Aorta (tissue), 5 donors: ENCODE measurements around the gene C2CD2. TPM values are rescaled to one million over a fixed set of nuclear protein-coding genes. Genes with fewer than 3 reads are reported as not detected.

Source experiments
- ATAC-seq: fragments of 200-7000 bp; cut with Tn5 transposase; one replicate; pipeline ENCODE4 v1.9.1; 2022; ENCODE audit warnings: moderate library complexity; ENCODE audit not compliant: low FRiP score
- DNase-seq, 2 donors: peaks; one replicate each; pipeline ENCODE4 v3.0.0-alpha.2; 2020
- H3K27ac ChIP-seq, 2 donors: one replicate each; pipeline ENCODE4 v1.5.1; 2013; ENCODE audit warnings: low read length in 2 of 2, mild to moderate bottlenecking in 2 of 2, moderate library complexity in 2 of 2, control low read depth in 1 of 2, inconsistent platforms in 1 of 2, low read depth in 1 of 2
- H3K27me3 ChIP-seq, 2 donors: one replicate each; pipeline ENCODE4 v1.6.1; 2013; ENCODE audit warnings: control low read depth in 1 of 2, low read length in 1 of 2, mild to moderate bottlenecking in 1 of 2, moderate library complexity in 1 of 2; ENCODE audit not compliant: insufficient read depth in 2 of 2, control insufficient read depth in 1 of 2
- H3K36me3 ChIP-seq, 2 donors: one replicate each; pipeline ENCODE4 v1.6.1; 2013; ENCODE audit warnings: control low read depth in 1 of 2, low read length in 1 of 2, mild to moderate bottlenecking in 1 of 2; ENCODE audit not compliant: insufficient read depth in 2 of 2, control insufficient read depth in 1 of 2
- H3K4me1 ChIP-seq, 2 donors: one replicate each; pipeline ENCODE4 v1.6.1; 2013; ENCODE audit warnings: low read length in 2 of 2, control low read depth in 1 of 2, mild to moderate bottlenecking in 1 of 2, moderate library complexity in 1 of 2; ENCODE audit not compliant: insufficient read depth in 2 of 2, control insufficient read depth in 1 of 2
- H3K4me3 ChIP-seq, 2 donors: one replicate each; pipeline ENCODE4 v1.5.1; 2013; ENCODE audit warnings: low read length in 2 of 2, control low read depth in 1 of 2, mild to moderate bottlenecking in 1 of 2
- H3K9me3 ChIP-seq: one replicate; pipeline ENCODE4 v1.6.1; 2013; ENCODE audit warnings: mild to moderate bottlenecking, low read length; ENCODE audit not compliant: control insufficient read depth
- WGBS, 2 donors: extraction: QIAGEN DNeasy Blood & Tissue Kit; methylation state at CpG; one replicate each; pipeline ENCODE4 v1.1.7; 2013; 5-methylcytosine and 5-hydroxymethylcytosine counted together
- intact Hi-C, 2 donors: fragments of 100-400 bp; cut with DNase I; formaldehyde crosslinking; loops; one replicate each; pipeline versions ENCODE4 v1.14.2 to v1.15.0; 2022
- polyA plus RNA-seq, 2 donors: library from polyadenylated mRNA; stranded (reverse); fragments of 200-250 nt; gene quantifications; one replicate each; pipeline ENCODE4 v1.2.3, GENCODE V29; 2013
- total RNA-seq, 2 donors: library from RNA; stranded (reverse); fragmentation: NEBNext Ultra II Directional; extraction: Animal tissue kit (Norgen Biotek cat#: 25700); gene quantifications; one replicate each; pipeline ENCODE4 v1.2.1, GENCODE V29; 2021
- donor health status: healthy with polysubstance abuse.
- donor health status: Bipolar disorder and iron deficiency.
- donor health status: DM: no; HTN: no; CAD: no.
- donor health status: DM: no; HTN: no; CAD: no.
- donor health status: DM: yes; HTN: yes; CAD: no.

C2CD2 gene
- total and polyA plus RNA-seq, 4 donors = 25.5 to 59.8 (median 47.8) TPM

DNA sequence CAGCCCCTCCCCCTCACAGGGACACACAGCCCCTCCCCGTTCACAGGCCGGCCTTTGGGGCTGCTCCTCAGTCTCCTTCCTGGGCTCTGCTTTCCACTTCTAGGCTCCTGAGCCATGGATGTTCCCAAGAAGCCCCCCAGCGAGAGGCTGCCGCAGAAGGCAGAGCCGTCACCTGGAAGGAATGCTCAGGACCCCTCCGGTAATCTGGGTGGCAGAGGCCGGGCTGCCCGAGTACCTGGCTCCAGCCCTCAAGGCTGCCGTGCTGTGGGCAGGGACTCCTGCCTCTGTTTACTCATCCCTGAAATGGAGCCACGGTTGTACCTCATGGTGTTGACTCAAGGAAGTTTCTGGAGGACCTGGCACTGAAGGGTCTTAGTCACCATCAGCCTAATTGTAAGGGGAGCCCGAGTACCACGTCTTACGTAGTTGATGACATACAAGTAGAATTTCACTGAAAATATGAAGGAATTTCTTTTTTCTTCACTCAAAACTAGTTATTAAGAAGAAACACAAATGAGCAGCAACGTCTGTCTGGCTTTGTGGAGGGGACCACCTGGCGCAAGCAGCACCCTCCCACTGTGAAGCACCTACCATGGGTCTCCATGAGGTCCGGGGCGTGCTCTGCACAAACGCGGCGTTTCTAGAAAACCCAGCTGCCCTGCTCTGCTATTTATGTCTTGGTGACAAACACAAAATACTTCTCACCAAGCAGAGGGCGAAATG, 108.3 kb downstream of the C2CD2 start:
- Histone ChIP-seq H3K9me3 (no peaks in the 10 kb centered on the region), H3K4me1 (no peaks in the 10 kb centered on the region), H3K27me3 (no peaks in the 10 kb centered on the region), H3K27ac (no peak overlapping the region), H3K36me3 (peaks cover 0 to 3% of the 10 kb centered on the region in 2 donors), H3K4me3 (no peak overlapping the region)
- WGBS, 2 donors = 71 to 84% methylated on average over 21 of the region's 21 CpGs
- ATAC-seq (no peak), DNase-seq (peak in 1 of 2 donors; percentile 66)
- intact Hi-C loops = no loop called here

DNA sequence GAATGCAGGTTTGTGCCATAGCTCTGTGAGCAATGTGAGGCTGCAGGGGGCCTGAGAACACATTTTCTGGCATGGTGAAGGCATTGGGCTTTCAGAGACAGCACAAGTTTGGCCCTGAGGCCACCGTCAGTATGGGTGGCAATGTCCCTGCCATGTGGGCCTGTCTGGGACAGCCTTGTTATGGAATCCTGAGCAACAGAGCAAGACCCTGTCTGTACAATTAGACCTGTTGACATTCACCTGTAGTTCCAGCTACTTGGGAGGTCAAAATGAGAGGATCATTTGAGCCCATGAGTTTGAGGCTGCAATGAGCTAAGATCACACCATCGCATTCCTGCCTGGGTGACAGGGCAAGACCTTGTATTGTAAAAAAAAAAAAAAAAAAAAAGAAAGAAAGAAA, 110.2 kb downstream of the C2CD2 start:
- no peaks in the 10 kb centered on the region for H3K9me3 ChIP-seq
- no peak overlapping the region for H3K4me3 ChIP-seq
- DNase-seq = no peak
- 98% methylated on average over 2 of the region's 2 CpGs for WGBS, 2 donors
- intact Hi-C loops = no loop called here
- no peaks in the 10 kb centered on the region for H3K27me3 ChIP-seq
- peaks cover 0 to 3% of the 10 kb centered on the region in 2 donors for H3K36me3 ChIP-seq
- no peaks in the 10 kb centered on the region for H3K4me1 ChIP-seq
- ATAC-seq = no peak
- H3K27ac ChIP-seq = no peak overlapping the region

DNA sequence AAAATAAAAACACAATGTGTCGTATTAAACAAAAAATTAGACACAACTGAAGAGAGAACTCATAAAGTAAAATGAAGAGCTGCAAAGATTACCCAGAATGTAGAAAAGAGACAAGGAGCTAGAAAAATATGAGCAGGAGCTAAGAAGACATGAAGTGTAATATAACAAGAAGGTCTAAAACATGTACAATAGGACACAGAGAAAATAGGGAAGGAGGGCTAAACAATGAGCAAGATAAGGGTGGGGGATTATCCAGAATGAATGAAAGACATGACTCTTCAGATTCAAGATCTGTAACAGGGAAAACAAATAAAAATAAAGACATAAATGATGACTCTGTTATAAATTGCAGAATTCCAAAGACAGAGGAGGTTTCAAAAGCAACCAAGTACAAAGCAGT, 112.9 kb downstream of the C2CD2 start:
- 99 to 100% methylated on average over 1 of the region's 1 CpG for WGBS, 2 donors
- Histone ChIP-seq H3K4me1 (no peaks in the 10 kb centered on the region), H3K27me3 (no peaks in the 10 kb centered on the region), H3K27ac (no peak overlapping the region), H3K9me3 (no peaks in the 10 kb centered on the region), H3K4me3 (no peak overlapping the region), H3K36me3 (peaks cover 0 to 7% of the 10 kb centered on the region in 2 donors)
- DNase-seq = no peak
- intact Hi-C loops = no loop called here
- ATAC-seq = no peak

DNA sequence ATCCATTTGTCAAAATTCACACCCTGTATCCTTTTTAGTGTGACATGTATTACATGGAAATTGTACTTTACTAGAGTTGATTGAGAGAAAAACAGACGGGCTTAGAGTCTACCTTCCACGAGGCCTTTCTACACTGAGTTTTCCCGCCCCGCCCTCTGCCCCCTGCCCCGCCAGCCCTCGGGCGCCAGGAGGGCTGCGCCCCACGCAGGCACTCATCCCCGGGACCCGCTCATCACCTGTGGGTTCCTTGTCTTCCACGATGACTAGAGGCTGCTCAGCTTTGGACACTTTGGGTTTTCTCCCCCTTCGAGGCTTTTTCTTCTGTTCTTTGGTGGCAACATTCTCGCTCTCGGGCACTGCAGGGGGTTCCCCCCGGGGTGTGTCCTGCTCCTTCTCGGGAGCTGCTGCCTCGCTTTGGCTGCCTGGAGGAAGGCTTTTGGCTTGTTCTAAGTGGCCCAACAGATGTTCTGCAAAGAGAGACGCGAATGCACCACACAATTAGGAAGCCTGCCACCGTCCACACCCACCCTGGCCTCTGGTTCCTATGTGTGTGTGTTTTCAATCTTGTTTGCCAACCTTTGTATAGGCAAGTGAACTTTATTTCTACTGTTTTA, 114.3 kb downstream of the C2CD2 start:
- no peaks in the 10 kb centered on the region for H3K9me3 ChIP-seq
- ATAC-seq (no peak), DNase-seq (peak in 1 of 2 donors; percentile 53)
- 90 to 93% methylated on average over 21 of the region's 21 CpGs for WGBS, 2 donors
- no peaks in the 10 kb centered on the region for H3K4me1 ChIP-seq
- H3K4me3 ChIP-seq = no peak overlapping the region
- no peak overlapping the region for H3K27ac ChIP-seq
- H3K36me3 ChIP-seq = peaks cover 0 to 8% of the 10 kb centered on the region in 2 donors
- no peaks in the 10 kb centered on the region for H3K27me3 ChIP-seq
- intact Hi-C loops = no loop called here

DNA sequence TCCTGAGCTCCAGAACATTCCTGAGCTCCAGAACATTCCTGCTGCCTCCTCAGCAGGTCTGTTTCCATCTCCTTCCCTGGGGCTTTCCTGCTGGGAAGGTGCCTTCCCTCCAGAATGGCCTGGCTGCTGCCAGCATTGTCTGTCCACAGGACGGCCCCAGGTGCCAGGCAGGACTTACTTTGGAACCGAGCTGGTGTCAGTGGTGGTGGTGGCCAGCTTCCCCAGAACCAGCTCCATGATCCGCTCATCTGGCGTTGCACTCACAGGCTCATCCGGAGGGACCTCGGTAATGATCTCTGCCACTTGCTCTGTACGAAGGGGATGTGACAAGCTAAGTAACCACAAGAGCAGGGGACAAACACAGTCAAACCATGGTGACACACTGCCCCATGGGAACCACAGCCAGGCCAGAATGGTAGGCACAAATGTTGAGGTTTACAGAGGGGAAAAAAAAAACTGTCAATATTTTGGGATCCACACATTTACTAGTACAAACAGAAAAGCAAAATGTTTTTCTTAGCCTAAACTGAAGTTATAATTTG, 116.0 kb downstream of the C2CD2 start:
- 78 to 84% methylated on average over 7 of the region's 7 CpGs for WGBS, 2 donors
- Histone ChIP-seq H3K9me3 (no peaks in the 10 kb centered on the region), H3K27ac (no peak overlapping the region), H3K36me3 (peaks cover 0 to 7% of the 10 kb centered on the region in 2 donors), H3K4me1 (no peaks in the 10 kb centered on the region), H3K27me3 (no peaks in the 10 kb centered on the region), H3K4me3 (no peak overlapping the region)
- peak in 1 of 2 donors; percentile 56 for DNase-seq
- ATAC-seq = no peak
- intact Hi-C loops = no loop called here

DNA sequence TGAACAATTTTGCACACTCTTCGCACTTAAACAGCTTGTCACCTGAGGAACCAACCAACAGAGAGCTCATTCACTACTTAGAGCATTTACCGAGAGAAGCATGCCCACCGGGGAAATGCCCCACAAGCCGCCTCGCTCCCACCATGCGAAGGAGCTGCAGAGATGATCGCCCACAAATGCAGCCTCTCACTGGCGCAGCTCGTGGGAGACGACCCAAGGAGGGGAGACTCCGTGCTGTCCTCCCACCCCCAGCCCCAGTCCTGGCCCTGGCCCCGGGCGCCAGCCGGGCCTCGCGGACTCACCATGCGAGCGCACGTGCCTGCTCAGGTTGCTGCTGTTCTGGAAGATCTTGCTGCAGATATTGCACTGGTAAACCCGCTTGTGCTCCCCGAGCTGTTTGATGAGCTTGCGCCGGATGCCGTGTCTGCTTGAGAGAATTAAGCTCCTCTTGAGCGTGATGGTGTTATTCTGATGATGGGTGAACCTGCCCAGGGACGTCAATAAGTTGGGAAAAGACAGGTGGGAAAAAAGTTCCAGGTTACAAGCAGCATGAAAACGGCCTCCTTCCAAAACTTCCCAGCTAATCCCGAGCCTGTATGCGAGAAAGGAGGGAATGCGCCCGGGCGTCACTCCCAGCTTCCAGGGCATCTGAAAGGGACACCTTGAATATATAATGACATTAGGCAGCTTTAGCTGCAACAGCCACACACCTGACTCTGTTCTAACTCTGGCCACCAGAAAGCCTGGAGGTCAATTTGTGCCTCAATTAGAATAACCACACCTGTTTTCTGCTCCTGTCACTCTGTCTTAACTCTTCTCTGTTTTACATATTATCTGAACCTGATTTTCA, 117.4 kb downstream of the C2CD2 start:
- H3K27me3 ChIP-seq = no peaks in the 10 kb centered on the region
- no peak overlapping the region for H3K27ac ChIP-seq
- 93% methylated on average over 32 of the region's 32 CpGs for WGBS, 2 donors
- ATAC-seq (no peak), DNase-seq (peak in 1 of 2 donors; percentile 74)
- H3K4me1 ChIP-seq = no peaks in the 10 kb centered on the region
- intact Hi-C loops = no loop called here
- H3K36me3 ChIP-seq = peaks cover 0 to 7% of the 10 kb centered on the region in 2 donors
- H3K9me3 ChIP-seq = no peaks in the 10 kb centered on the region
- no peak overlapping the region for H3K4me3 ChIP-seq

DNA sequence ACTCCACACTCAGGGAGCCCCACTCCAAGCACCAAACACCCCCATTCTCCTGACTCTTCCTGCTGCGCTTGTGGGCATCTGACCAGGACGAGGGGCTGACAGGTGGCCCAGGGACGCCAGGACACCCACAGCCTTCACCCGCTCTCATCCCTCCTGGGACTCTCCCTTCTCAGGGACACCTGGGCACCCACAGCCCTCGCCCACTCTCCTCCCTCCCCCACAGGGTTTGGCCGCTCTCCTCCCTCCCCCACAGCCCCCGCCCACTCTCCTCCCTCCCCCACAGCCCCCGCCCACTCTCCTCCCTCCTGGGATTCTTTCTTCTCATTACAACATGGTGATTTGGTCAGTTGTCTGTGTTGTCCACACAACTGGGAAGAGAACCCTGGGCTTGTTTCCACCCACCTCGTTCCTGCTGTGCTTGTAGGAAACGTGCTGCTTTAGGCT, 118.1 kb downstream of the C2CD2 start:
- intact Hi-C loops = no loop called here
- 85 to 91% methylated on average over 10 of the region's 10 CpGs for whole genome bisulfite sequencing, 2 donors
- no peaks in the 10 kb centered on the region for H3K9me3 ChIP-seq
- DNase-seq (no peak), ATAC-seq (no peak)
- H3K4me1 ChIP-seq = no peaks in the 10 kb centered on the region
- no peaks in the 10 kb centered on the region for H3K27me3 ChIP-seq
- no peak overlapping the region for H3K27ac ChIP-seq
- no peak overlapping the region for H3K4me3 ChIP-seq
- H3K36me3 ChIP-seq = peaks cover 0 to 7% of the 10 kb centered on the region in 2 donors
